Stomach (tissue), 9 donors: Measurements from ENCODE around the gene NPAS3. TPM values are rescaled to one million over a fixed set of nuclear protein-coding genes. Genes with fewer than 3 reads are reported as not detected.

Source experiments
- DNase-seq, 2 donors: peaks; one replicate each; pipeline versions ENCODE4 v3.0.0 to v3.0.0-alpha.2; 2013 to 2019
- H3K27ac ChIP-seq, 5 donors: fragments of 200-600 bp in 4 of 5; sonication (generic) in 4 of 5; one replicate each; pipeline ENCODE4 v1.5.1; 2013 to 2019; ENCODE audit warnings: mild to moderate bottlenecking in 1 of 5, moderate library complexity in 1 of 5
- H3K27me3 ChIP-seq, 3 donors: fragments of 200-600 bp; sonication (generic); one replicate each; pipeline ENCODE4 v1.5.1; 2017 to 2019; ENCODE audit warnings: mixed run types in 1 of 3
- H3K36me3 ChIP-seq, 4 donors: fragments of 200-600 bp; sonication (generic); 1 replicate in 3 of 4; 2 replicates in 1 of 4; pipeline ENCODE4 v1.5.1; 2016 to 2019
- H3K4me1 ChIP-seq, 4 donors: fragments of 200-600 bp; sonication (generic); one replicate each; pipeline ENCODE4 v1.5.1; 2016 to 2019
- H3K4me3 ChIP-seq, 4 donors: fragments of 200-600 bp; sonication (generic) in 3 of 4; one replicate each; pipeline ENCODE4 v1.5.1; 2016 to 2019; ENCODE audit warnings: mild to moderate bottlenecking in 1 of 4
- H3K9me3 ChIP-seq, 4 donors: fragments of 200-600 bp; sonication (generic); one replicate each; pipeline ENCODE4 v1.5.1; 2016 to 2019
- CTCF ChIP-seq, 7 experiments: fragments of 450-650 bp in 4 of 7; fragments of 200-600 bp in 3 of 7; sonication (generic) in 3 of 7; IDR thresholded peaks; one replicate each; pipeline ENCODE4 v1.5.1; 2016 to 2019; ENCODE audit warnings: antibody characterized with exemption in 7 of 7, control low read depth in 2 of 7, mild to moderate bottlenecking in 1 of 7
- EP300 ChIP-seq: sonication (generic); formaldehyde crosslinking; IDR thresholded peaks from one replicate; pipeline ENCODE4 v1.6.1; 2017; ENCODE audit warnings: antibody characterized with exemption
- POLR2A ChIP-seq, 4 donors: fragments of 450-650 bp; IDR thresholded peaks; one replicate each; pipeline ENCODE4 v1.6.1; 2016; ENCODE audit warnings: antibody characterized with exemption in 4 of 4, control low read depth in 2 of 4, mild to moderate bottlenecking in 1 of 4, moderate library complexity in 1 of 4
- POLR2AphosphoS5 ChIP-seq, 3 donors: sonication (generic); formaldehyde crosslinking; IDR thresholded peaks; one replicate each; pipeline ENCODE4 v1.6.1; 2016; ENCODE audit warnings: antibody characterized with exemption in 3 of 3
- WGBS, 5 donors: extraction: QIAGEN DNeasy Blood & Tissue Kit in 3 of 5; methylation state at CpG; one replicate each; pipeline versions ENCODE4 v1.1.5 to v1.1.7; 2013 to 2018; 5-methylcytosine and 5-hydroxymethylcytosine counted together
- intact Hi-C: fragments of 100-400 bp; cut with DNase I; formaldehyde crosslinking; loops from one replicate; pipeline ENCODE4 v1.15.1; 2023; ENCODE audit warnings: low total_unique reads
- polyA plus RNA-seq, 3 donors: library from polyadenylated mRNA; stranded (reverse); fragments of 200-250 nt; gene quantifications; one replicate each; pipeline ENCODE4 v1.2.3, GENCODE V29; 2013
- total RNA-seq, 5 donors: library from RNA; depleted of rRNA; stranded (reverse); fragments of >200 nt; gene quantifications; one replicate each; pipeline versions ENCODE4 v1.1.0 to v1.2.3, GENCODE V29; 2014 to 2016
- donor health status: healthy with polysubstance abuse.
- donor health status: Bipolar disorder and iron deficiency.
- donor health status: healthy.

NPAS3 gene
- total and polyA plus RNA-seq, 8 donors = under 0.01 to 7.9 (median 0.76) TPM; not detected in 1

- Histone ChIP-seq H3K9me3 (no peaks in the 10 kb centered on the region), H3K36me3 (no peaks in the 10 kb centered on the region)
- WGBS, 5 donors = 57 to 85% (median 70%) methylated on average over 2 of the region's 2 CpGs
Observed at GRCh38 chr14:33716921-33717320, 778.2 kb downstream of the NPAS3 start.

GRCh38 chr14:33717866-33718265 lies 779.2 kb downstream of the NPAS3 start:
- intact Hi-C loops = no loop called here
- TF ChIP-seq EP300 = no peak
- TF ChIP-seq POLR2AphosphoS5 (IDR thresholded peaks at IDR 0.05) = no peak
- TF ChIP-seq CTCF (IDR thresholded peaks at IDR 0.05) = no peak
- no peak for TF ChIP-seq POLR2A (IDR thresholded peaks at IDR 0.05)
- Histone ChIP-seq H3K4me3 (no peak overlapping the region), H3K4me1 (no peaks in the 10 kb centered on the region), H3K9me3 (no peaks in the 10 kb centered on the region), H3K36me3 (no peaks in the 10 kb centered on the region), H3K27ac (no peak overlapping the region), H3K27me3 (no peaks in the 10 kb centered on the region)
- no peak for DNase-seq
- 77 to 97% (median 89%) methylated on average over 4 of the region's 4 CpGs for WGBS, 5 donors

More at GRCh38 chr14:33716921-33717320, 778.2 kb downstream of the NPAS3 start:
- no peak for DNase-seq
- intact Hi-C loops = no loop called here
- TF ChIP-seq CTCF (IDR thresholded peaks at IDR 0.05) (no peak), EP300 (no peak), POLR2A (IDR thresholded peaks at IDR 0.05) (no peak), POLR2AphosphoS5 (IDR thresholded peaks at IDR 0.05) (no peak)
- Histone ChIP-seq H3K4me1 (no peaks in the 10 kb centered on the region), H3K27me3 (no peaks in the 10 kb centered on the region), H3K27ac (no peak overlapping the region), H3K4me3 (no peak overlapping the region)

- no peak for TF ChIP-seq EP300
- no peak for TF ChIP-seq POLR2AphosphoS5 (IDR thresholded peaks at IDR 0.05)
- no peak for TF ChIP-seq CTCF (IDR thresholded peaks at IDR 0.05)
- TF ChIP-seq POLR2A (IDR thresholded peaks at IDR 0.05) = no peak
- H3K9me3 ChIP-seq = no peaks in the 10 kb centered on the region
- H3K27ac ChIP-seq = no peak overlapping the region
- no peak overlapping the region for H3K4me3 ChIP-seq
- H3K36me3 ChIP-seq = no peaks in the 10 kb centered on the region
- H3K4me1 ChIP-seq = no peaks in the 10 kb centered on the region
- H3K27me3 ChIP-seq = no peaks in the 10 kb centered on the region
- intact Hi-C loops = no loop called here
- 79 to 94% (median 91%) methylated on average over 4 of the region's 4 CpGs for WGBS, 5 donors
- DNase-seq = no peak
Observed at GRCh38 chr14:33720284-33720787, 781.7 kb downstream of the NPAS3 start.

- Histone ChIP-seq H3K9me3 (no peaks in the 10 kb centered on the region), H3K4me3 (no peak overlapping the region), H3K27ac (no peak overlapping the region), H3K27me3 (no peaks in the 10 kb centered on the region), H3K36me3 (no peaks in the 10 kb centered on the region), H3K4me1 (peaks cover 0 to 9% (median 0%) of the 10 kb centered on the region in 4 donors)
- TF ChIP-seq POLR2A (IDR thresholded peaks at IDR 0.05) (no peak), EP300 (no peak), POLR2AphosphoS5 (IDR thresholded peaks at IDR 0.05) (no peak), CTCF (IDR thresholded peaks at IDR 0.05) (no peak)
- intact Hi-C loops = no loop called here
- 67 to 85% (median 79%) methylated on average over 5 of the region's 5 CpGs for WGBS, 5 donors
- no peak for DNase-seq
Observed at GRCh38 chr14:33726685-33727084, 788.0 kb downstream of the NPAS3 start.
